Measurements from ENCODE around the gene GSK3B. TPM values are rescaled to one million over a fixed set of nuclear protein-coding genes. Genes with fewer than 3 reads are reported as not detected.
A peak's percentile ranks its signal among the peaks of the same experiment; 100 is the strongest.

Gene GSK3B
- total RNA-seq, 4 donors from 2014 or later, result 26.3 to 43.0 (median 31.8) TPM

GRCh38 chr3:120031561-120031960 is 62.7 kb downstream of the GSK3B start:
- ATAC-seq (ENCODE audit: low FRiP score), result no peak
- no peak for TF ChIP-seq CTCF (IDR thresholded peaks at IDR 0.05)

GRCh38 chr3:120029749-120030148 is 64.5 kb downstream of the GSK3B start:
- DNase-seq (ENCODE audit: low spot score) (no peak), ATAC-seq (ENCODE audit: low FRiP score) (no peak)
- no peak for TF ChIP-seq CTCF (IDR thresholded peaks at IDR 0.05)

More at GRCh38 chr3:120031561-120031960, 62.7 kb downstream of the GSK3B start:
- no peak for DNase-seq (ENCODE audit: low spot score)

GRCh38 chr3:120028271-120029047 is 65.8 kb downstream of the GSK3B start:
- TF ChIP-seq CTCF (IDR thresholded peaks at IDR 0.05), result no peak
- ATAC-seq (ENCODE audit: low FRiP score), result no peak
- DNase-seq (ENCODE audit: low spot score), result no peak

GRCh38 chr3:120027226-120027625 is 67.0 kb downstream of the GSK3B start:
- TF ChIP-seq CTCF (IDR thresholded peaks at IDR 0.05), result no peak
- no peak for DNase-seq (ENCODE audit: low spot score)
- no peak for ATAC-seq (ENCODE audit: low FRiP score)

GRCh38 chr3:120025520-120025919 is 68.7 kb downstream of the GSK3B start:
- ATAC-seq (ENCODE audit: low FRiP score), result no peak

GRCh38 chr3:120024103-120024502 is 70.1 kb downstream of the GSK3B start:
- ATAC-seq (ENCODE audit: low FRiP score), result no peak
- no peak for DNase-seq (ENCODE audit: low spot score)
- TF ChIP-seq CTCF (IDR thresholded peaks at IDR 0.05), result no peak

More at GRCh38 chr3:120025520-120025919, 68.7 kb downstream of the GSK3B start:
- DNase-seq (ENCODE audit: low spot score), result no peak
- no peak for TF ChIP-seq CTCF (IDR thresholded peaks at IDR 0.05)

- DNase-seq (ENCODE audit: low spot score), result no peak
- no peak for TF ChIP-seq CTCF (IDR thresholded peaks at IDR 0.05)
- peak; percentile 32 for ATAC-seq (ENCODE audit: low FRiP score)
Measured at GRCh38 chr3:120022729-120023128, 71.5 kb downstream of the GSK3B start.
